NB4 (cell line): ENCODE measurements around the gene ADCK1.
A peak's percentile ranks its signal among the peaks of the same experiment; 100 is the strongest.

Source experiments
- DNase-seq: peaks from one replicate; pipeline ENCODE4 v3.0.0; 2010; ENCODE audit warnings: low read depth
- H3K4me3 ChIP-seq: one replicate; pipeline ENCODE4 v1.5.1; 2011; ENCODE audit warnings: mild to moderate bottlenecking, low read depth, low read length, moderate library complexity
- CTCF ChIP-seq: IDR thresholded peaks from one replicate; pipeline ENCODE4 v1.5.1; 2012; ENCODE audit warnings: low read depth, low read length
- MAX ChIP-seq: IDR thresholded peaks from 2 replicates; pipeline ENCODE4 v1.6.1; 2011; ENCODE audit warnings: low read depth, low read length
- MYC ChIP-seq: IDR thresholded peaks from 2 replicates; pipeline ENCODE4 v1.6.1; 2011; ENCODE audit warnings: low read depth, low read length
- POLR2A ChIP-seq: IDR thresholded peaks from 2 replicates; pipeline ENCODE4 v1.6.1; 2011; ENCODE audit warnings: mild to moderate bottlenecking; ENCODE audit not compliant: insufficient read length; ENCODE audit errors: extremely low read depth

ADCK1 gene

GRCh38 chr14:77838831-77839511 is 39.1 kb downstream of the ADCK1 start:
- DNase-seq, result no peak
- H3K4me3 ChIP-seq, result no peak overlapping the region
- TF ChIP-seq POLR2A, result no peak
- no peak for TF ChIP-seq MAX
- no peak for TF ChIP-seq MYC
- TF ChIP-seq CTCF, result no peak

GRCh38 chr14:77843195-77843594 is 43.3 kb downstream of the ADCK1 start:
- TF ChIP-seq CTCF (no peak), MYC (no peak), POLR2A (no peak), MAX (no peak)
- DNase-seq, result no peak
- H3K4me3 ChIP-seq, result no peak overlapping the region

- no peak for DNase-seq
- TF ChIP-seq CTCF (no peak), MYC (no peak), POLR2A (no peak), MAX (no peak)
- no peak overlapping the region for H3K4me3 ChIP-seq
Observed at GRCh38 chr14:77843651-77844050, 43.7 kb downstream of the ADCK1 start.

- peak; percentile 20 for DNase-seq
- no peak for TF ChIP-seq MYC
- no peak for TF ChIP-seq MAX
- no peak for TF ChIP-seq POLR2A
- no peak for TF ChIP-seq CTCF
- H3K4me3 ChIP-seq, result no peak overlapping the region
Observed at GRCh38 chr14:77844802-77845201, 44.9 kb downstream of the ADCK1 start.

- no peak for DNase-seq
- TF ChIP-seq POLR2A, result no peak
- TF ChIP-seq MYC, result no peak
- TF ChIP-seq MAX, result no peak
- no peak for TF ChIP-seq CTCF
- no peak overlapping the region for H3K4me3 ChIP-seq
Observed at GRCh38 chr14:77848031-77848430, 48.1 kb downstream of the ADCK1 start.

- TF ChIP-seq MYC (no peak), CTCF (no peak), POLR2A (no peak), MAX (no peak)
- DNase-seq, result no peak
- H3K4me3 ChIP-seq, result no peak overlapping the region
Observed at GRCh38 chr14:77849711-77850110, 49.8 kb downstream of the ADCK1 start.
